HL-60 (cell line): ENCODE data around the gene ANKRD62.

Experiments
- DNase-seq, 2 experiments: peaks; one replicate each; pipeline ENCODE4 v3.0.0-alpha.2; 2010 to 2020; ENCODE audit warnings: low read depth in 1 of 2, low spot score in 1 of 2
- H3K27ac ChIP-seq: fragments of 250-450 bp; sonication (Bioruptor Pico); replicated peaks from 2 replicates; pipeline ENCODE4 v1.5.1; 2020; ENCODE audit warnings: mild to moderate bottlenecking, moderate library complexity
- H3K27me3 ChIP-seq: fragments of 250-450 bp; sonication (Bioruptor Pico); 2 replicates; pipeline ENCODE4 v1.5.1; 2021; ENCODE audit warnings: mild to moderate bottlenecking, moderate library complexity; ENCODE audit not compliant: insufficient read depth, poor library complexity, severe bottlenecking
- H3K4me3 ChIP-seq: replicated peaks from 2 replicates; pipeline ENCODE4 v1.5.1; 2011; ENCODE audit warnings: mild to moderate bottlenecking, control low read depth, low read length; ENCODE audit not compliant: insufficient read depth
- CTCF ChIP-seq: IDR thresholded peaks from one replicate; pipeline ENCODE4 v1.5.1; 2011; ENCODE audit warnings: low read length, control low read depth, inconsistent platforms; ENCODE audit not compliant: insufficient read depth
- GABPA ChIP-seq: IDR thresholded peaks from 2 replicates; pipeline ENCODE4 v1.6.1; 2012; ENCODE audit warnings: low read depth
- POLR2AphosphoS5 ChIP-seq: IDR thresholded peaks from 2 replicates; pipeline ENCODE4 v1.6.1; 2012; ENCODE audit warnings: low read depth
- SPI1 ChIP-seq: IDR thresholded peaks from 2 replicates; pipeline ENCODE4 v1.6.1; 2012; ENCODE audit warnings: low read depth, mild to moderate bottlenecking, borderline replicate concordance
- TF ChIP-seq, protein P1 (sequence below): IDR thresholded peaks from 2 replicates; pipeline ENCODE4 v1.6.1; 2012; ENCODE audit warnings: low read depth; ENCODE audit not compliant: insufficient replicate concordance

The ANKRD62 gene

GRCh38 chr18:12102136-12102842 is 8.6 kb downstream of the ANKRD62 start:
- DNase-seq = no peak
- TF ChIP-seq POLR2AphosphoS5 = no peak
- TF ChIP-seq GABPA = no peak
- no peak for TF ChIP-seq SPI1
- TF ChIP-seq, protein P1, sequence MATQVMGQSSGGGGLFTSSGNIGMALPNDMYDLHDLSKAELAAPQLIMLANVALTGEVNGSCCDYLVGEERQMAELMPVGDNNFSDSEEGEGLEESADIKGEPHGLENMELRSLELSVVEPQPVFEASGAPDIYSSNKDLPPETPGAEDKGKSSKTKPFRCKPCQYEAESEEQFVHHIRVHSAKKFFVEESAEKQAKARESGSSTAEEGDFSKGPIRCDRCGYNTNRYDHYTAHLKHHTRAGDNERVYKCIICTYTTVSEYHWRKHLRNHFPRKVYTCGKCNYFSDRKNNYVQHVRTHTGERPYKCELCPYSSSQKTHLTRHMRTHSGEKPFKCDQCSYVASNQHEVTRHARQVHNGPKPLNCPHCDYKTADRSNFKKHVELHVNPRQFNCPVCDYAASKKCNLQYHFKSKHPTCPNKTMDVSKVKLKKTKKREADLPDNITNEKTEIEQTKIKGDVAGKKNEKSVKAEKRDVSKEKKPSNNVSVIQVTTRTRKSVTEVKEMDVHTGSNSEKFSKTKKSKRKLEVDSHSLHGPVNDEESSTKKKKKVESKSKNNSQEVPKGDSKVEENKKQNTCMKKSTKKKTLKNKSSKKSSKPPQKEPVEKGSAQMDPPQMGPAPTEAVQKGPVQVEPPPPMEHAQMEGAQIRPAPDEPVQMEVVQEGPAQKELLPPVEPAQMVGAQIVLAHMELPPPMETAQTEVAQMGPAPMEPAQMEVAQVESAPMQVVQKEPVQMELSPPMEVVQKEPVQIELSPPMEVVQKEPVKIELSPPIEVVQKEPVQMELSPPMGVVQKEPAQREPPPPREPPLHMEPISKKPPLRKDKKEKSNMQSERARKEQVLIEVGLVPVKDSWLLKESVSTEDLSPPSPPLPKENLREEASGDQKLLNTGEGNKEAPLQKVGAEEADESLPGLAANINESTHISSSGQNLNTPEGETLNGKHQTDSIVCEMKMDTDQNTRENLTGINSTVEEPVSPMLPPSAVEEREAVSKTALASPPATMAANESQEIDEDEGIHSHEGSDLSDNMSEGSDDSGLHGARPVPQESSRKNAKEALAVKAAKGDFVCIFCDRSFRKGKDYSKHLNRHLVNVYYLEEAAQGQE = no peak
- TF ChIP-seq CTCF = no peak
- Histone ChIP-seq H3K4me3 (no peak overlapping the region), H3K27me3 (peaks cover 34% of the 10 kb centered on the region), H3K27ac (no peak overlapping the region)

DNA sequence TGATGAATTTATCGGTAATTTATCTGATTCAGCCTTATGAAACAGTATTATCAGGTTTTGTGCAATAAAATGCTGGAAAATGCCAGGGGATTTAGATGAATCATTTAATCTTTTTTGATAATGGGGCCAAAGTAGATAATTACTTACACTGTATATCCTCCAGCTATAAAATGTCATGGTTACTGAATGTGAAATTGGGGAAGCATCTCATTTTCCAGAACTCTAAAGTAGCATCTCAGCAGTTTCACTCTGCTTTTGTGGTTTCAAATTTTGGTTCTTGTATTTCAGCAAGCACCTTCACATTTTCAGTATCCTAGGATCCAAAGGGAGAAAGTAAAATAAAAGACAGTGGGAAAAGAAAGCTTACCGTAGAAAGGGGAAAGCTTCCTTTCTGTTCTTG is 12.8 kb downstream of the ANKRD62 start:
- TF ChIP-seq SPI1 = no peak
- TF ChIP-seq GABPA = no peak
- TF ChIP-seq, protein P1 = no peak
- no peak for TF ChIP-seq POLR2AphosphoS5
- no peak for TF ChIP-seq CTCF
- no peak for DNase-seq
- Histone ChIP-seq H3K4me3 (no peak overlapping the region), H3K27me3 (peaks cover 27% of the 10 kb centered on the region), H3K27ac (no peak overlapping the region)

GRCh38 chr18:12109836-12110235 is 16.2 kb downstream of the ANKRD62 start:
- TF ChIP-seq, protein P1 = no peak
- no peak for TF ChIP-seq GABPA
- no peak for TF ChIP-seq CTCF
- no peak for TF ChIP-seq POLR2AphosphoS5
- no peak for TF ChIP-seq SPI1
- Histone ChIP-seq H3K27ac (no peak overlapping the region), H3K4me3 (no peak overlapping the region), H3K27me3 (peaks cover 24% of the 10 kb centered on the region)
- DNase-seq = no peak
